H9 (cell line): ENCODE measurements around the gene FAXDC2. TPM values are rescaled to one million over a fixed set of nuclear protein-coding genes. Genes with fewer than 3 reads are reported as not detected.

Source experiments
- DNase-seq: peaks from one replicate; pipeline ENCODE4 v3.0.0-alpha.2; 2017
- H2AFZ ChIP-seq: one replicate; pipeline ENCODE4 v1.6.1; 2013; ENCODE audit warnings: mild to moderate bottlenecking, low read length, control low read depth, moderate library complexity
- H2AK5ac ChIP-seq: 2 replicates; pipeline ENCODE4 v1.6.1; 2013; ENCODE audit warnings: low read length, control low read depth, mixed read lengths; ENCODE audit not compliant: insufficient read length
- H2BK120ac ChIP-seq: one replicate; pipeline ENCODE4 v1.6.1; 2013; ENCODE audit warnings: low read depth, mild to moderate bottlenecking, low read length, control low read depth, inconsistent platforms; ENCODE audit not compliant: poor library complexity, severe bottlenecking
- H2BK12ac ChIP-seq: 2 replicates; pipeline ENCODE4 v1.6.1; 2013; ENCODE audit warnings: low read length, control low read depth, mixed read lengths, low read depth; ENCODE audit not compliant: insufficient read length
- H2BK15ac ChIP-seq: 2 replicates; pipeline ENCODE4 v1.6.1; 2013; ENCODE audit warnings: low read depth, low read length, control low read depth
- H2BK20ac ChIP-seq: one replicate; pipeline ENCODE4 v1.6.1; 2013; ENCODE audit warnings: low read depth, mild to moderate bottlenecking, low read length, control low read depth, inconsistent platforms; ENCODE audit not compliant: poor library complexity, severe bottlenecking
- H2BK5ac ChIP-seq: 2 replicates; pipeline ENCODE4 v1.6.1; 2013; ENCODE audit warnings: low read length, control low read depth, mixed read lengths; ENCODE audit not compliant: insufficient read length
- H3K14ac ChIP-seq: 2 replicates; pipeline ENCODE4 v1.6.1; 2013; ENCODE audit warnings: low read length, control low read depth; ENCODE audit not compliant: insufficient read depth
- H3K18ac ChIP-seq: 2 replicates; pipeline ENCODE4 v1.6.1; 2013; ENCODE audit warnings: low read depth, mild to moderate bottlenecking, mixed read lengths, low read length, control low read depth; ENCODE audit not compliant: insufficient read length
- H3K23ac ChIP-seq: 2 replicates; pipeline ENCODE4 v1.6.1; 2013; ENCODE audit warnings: low read length, control low read depth, mixed read lengths, low read depth; ENCODE audit not compliant: insufficient read length
- H3K23me2 ChIP-seq: 2 replicates; pipeline ENCODE4 v1.6.1; 2013; ENCODE audit warnings: low read depth, mild to moderate bottlenecking, mixed read lengths, low read length, control low read depth; ENCODE audit not compliant: insufficient read length, poor library complexity, severe bottlenecking
- H3K27ac ChIP-seq: 2 replicates; pipeline ENCODE4 v1.5.1; 2013; ENCODE audit warnings: low read length, control low read depth, mixed read lengths, low read depth; ENCODE audit not compliant: insufficient read length
- H3K27me3 ChIP-seq: 2 replicates; pipeline ENCODE4 v1.6.1; 2013; ENCODE audit warnings: low read length, control low read depth, inconsistent platforms; ENCODE audit not compliant: insufficient read depth
- H3K4ac ChIP-seq: 2 replicates; pipeline ENCODE4 v1.6.1; 2013; ENCODE audit warnings: low read depth, mild to moderate bottlenecking, control low read depth, inconsistent platforms, low read length, moderate library complexity
- H3K4me1 ChIP-seq: 2 replicates; pipeline ENCODE4 v1.6.1; 2013; ENCODE audit warnings: low read length, control low read depth, inconsistent platforms; ENCODE audit not compliant: insufficient read depth
- H3K4me2 ChIP-seq: 2 replicates; pipeline ENCODE4 v1.6.1; 2013; ENCODE audit warnings: low read length, control low read depth, mixed read lengths; ENCODE audit not compliant: insufficient read length, insufficient read depth
- H3K56ac ChIP-seq: 2 replicates; pipeline ENCODE4 v1.6.1; 2013; ENCODE audit warnings: low read depth, mild to moderate bottlenecking, mixed read lengths, low read length, control low read depth; ENCODE audit not compliant: insufficient read length
- H3K79me1 ChIP-seq: 2 replicates; pipeline ENCODE4 v1.6.1; 2013; ENCODE audit warnings: low read depth, mild to moderate bottlenecking, moderate library complexity, low read length, control low read depth, inconsistent platforms; ENCODE audit not compliant: insufficient read depth, poor library complexity, severe bottlenecking
- H3K79me2 ChIP-seq: 2 replicates; pipeline ENCODE4 v1.6.1; 2013; ENCODE audit warnings: low read length, control low read depth, inconsistent platforms; ENCODE audit not compliant: insufficient read depth
- H3K9ac ChIP-seq: 2 replicates; pipeline ENCODE4 v1.6.1; 2013; ENCODE audit warnings: low read length, control low read depth, mixed read lengths; ENCODE audit not compliant: insufficient read length; ENCODE audit errors: extremely low read depth
- H3K9me3 ChIP-seq: one replicate; pipeline ENCODE4 v1.6.1; 2013; ENCODE audit warnings: low read depth, low read length, inconsistent platforms; ENCODE audit not compliant: control insufficient read depth
- H3T11ph ChIP-seq: one replicate; pipeline ENCODE4 v1.6.1; 2013; ENCODE audit warnings: mild to moderate bottlenecking, low read length, control low read depth, inconsistent platforms
- H4K20me1 ChIP-seq: one replicate; pipeline ENCODE4 v1.6.1; 2013; ENCODE audit not compliant: control insufficient read depth, insufficient read length, insufficient read depth
- H4K5ac ChIP-seq: 2 replicates; pipeline ENCODE4 v1.6.1; 2013; ENCODE audit warnings: low read depth, mild to moderate bottlenecking, mixed read lengths, low read length, control low read depth; ENCODE audit not compliant: insufficient read length
- H4K8ac ChIP-seq: replicated peaks from 2 replicates; pipeline ENCODE4 v1.6.1; 2013; ENCODE audit warnings: low read length, control low read depth, mixed read lengths, low read depth; ENCODE audit not compliant: insufficient read length
- H4K91ac ChIP-seq: 2 replicates; pipeline ENCODE4 v1.6.1; 2013; ENCODE audit warnings: low read depth, mild to moderate bottlenecking, moderate library complexity, mixed read lengths, low read length, control low read depth; ENCODE audit not compliant: insufficient read length
- H3K27ac Mint-ChIP-seq, 3 experiments: 2 replicates in 2 of 3; 3 replicates in 1 of 3; pipeline ENCODE4 v1.8.0; 2020 to 2021; ENCODE audit warnings: mixed read lengths in 3 of 3, mild to moderate bottlenecking in 1 of 3, moderate library complexity in 1 of 3
- H3K27me3 Mint-ChIP-seq: 2 replicates; pipeline ENCODE4 v1.8.0; 2021; ENCODE audit warnings: low read depth, mild to moderate bottlenecking, moderate library complexity, mixed read lengths
- H3K36me3 Mint-ChIP-seq, 3 experiments: 2 replicates in 2 of 3; 3 replicates in 1 of 3; pipeline ENCODE4 v1.8.0; 2020 to 2021; ENCODE audit warnings: low read depth in 3 of 3, mixed read lengths in 3 of 3; ENCODE audit not compliant: insufficient read depth in 1 of 3
- H3K4me1 Mint-ChIP-seq, 2 experiments: 2 replicates each; pipeline ENCODE4 v1.8.0; 2020; ENCODE audit warnings: mixed read lengths in 2 of 2
- H3K4me3 Mint-ChIP-seq, 2 experiments: 2 replicates in 1 of 2; 3 replicates in 1 of 2; pipeline ENCODE4 v1.8.0; 2020 to 2021; ENCODE audit warnings: mild to moderate bottlenecking in 2 of 2, mixed read lengths in 2 of 2, moderate library complexity in 1 of 2
- H3K9me3 Mint-ChIP-seq, 2 experiments: 2 replicates in 1 of 2; 3 replicates in 1 of 2; pipeline ENCODE4 v1.8.0; 2020; ENCODE audit warnings: mild to moderate bottlenecking in 2 of 2, mixed read lengths in 2 of 2, moderate library complexity in 1 of 2
- CTCF ChIP-seq: fragments of 200-600 bp; sonication (generic); conservative IDR thresholded peaks from 3 replicates; pipeline ENCODE4 v1.8.0; 2021; ENCODE audit warnings: antibody characterized with exemption, mild to moderate bottlenecking
- WGBS: extraction: QIAGEN DNeasy Blood & Tissue Kit; methylation state at CpG from one replicate; pipeline ENCODE4 v1.1.7; 2013; ENCODE audit warnings: missing lambda C conversion rate, low lambda C conversion rate, mixed read lengths; ENCODE audit not compliant: insufficient read length; ENCODE audit errors: extremely low coverage; 5-methylcytosine and 5-hydroxymethylcytosine counted together
- total RNA-seq: library from RNA; stranded (reverse); gene quantifications from 2 replicates; pipeline ENCODE4 v1.2.1, GENCODE V29; 2021

FAXDC2 gene
- total RNA-seq, 1 experiment from 2014 or later = 3.0 TPM

GRCh38 chr5:154824070-154824469, 26.3 kb downstream of the FAXDC2 start:
- Histone ChIP-seq H4K8ac (no peak overlapping the region), H2AFZ (no peak overlapping the region), H4K91ac (no peak overlapping the region), H3K9me3 (no peaks in the 10 kb centered on the region), H3K79me2 (no peaks in the 10 kb centered on the region), H4K20me1 (no peaks in the 10 kb centered on the region), H3K23ac (no peak overlapping the region), H2BK120ac (no peak overlapping the region), H3K27ac (no peak overlapping the region), H3K14ac (no peak overlapping the region), H2AK5ac (no peak overlapping the region), H3K27me3 (no peaks in the 10 kb centered on the region), H3T11ph (no peak overlapping the region), H3K18ac (no peak overlapping the region), H3K4me1 (no peaks in the 10 kb centered on the region), H3K79me1 (no peaks in the 10 kb centered on the region), H3K4me2 (no peak overlapping the region), H2BK12ac (no peak overlapping the region), H3K56ac (no peak overlapping the region), H2BK20ac (no peak overlapping the region), H2BK15ac (no peak overlapping the region), H3K4ac (no peak overlapping the region), H3K9ac (no peak overlapping the region), H3K23me2 (no peaks in the 10 kb centered on the region), H4K5ac (no peak overlapping the region), H2BK5ac (no peak overlapping the region)
- no peak for TF ChIP-seq CTCF
- Mint-ChIP-seq H3K4me3 (no peak overlapping the region), H3K27me3 (no peaks in the 10 kb centered on the region), H3K4me1 (peaks cover 6 to 13% of the 10 kb centered on the region in 2 experiments), H3K9me3 (no peaks in the 10 kb centered on the region; a peak in 1 of 5 replicates), H3K27ac (no peak overlapping the region), H3K36me3 (peaks cover 11 to 61% (median 40%) of the 10 kb centered on the region in 3 experiments; a peak in 6 of 7 replicates)
- WGBS = no CpG with 5 or more reads among the region's 2 CpGs
- DNase-seq = no peak
